SK-N-SH (cell line): ENCODE measurements around the gene CFAP44.

Source experiments
- GATA2 ChIP-seq: sonication (generic); formaldehyde crosslinking; IDR thresholded peaks from 2 replicates; pipeline ENCODE4 v1.5.0; 2020; ENCODE audit warnings: mild to moderate bottlenecking, missing genetic modification reagents
- JUND ChIP-seq: IDR thresholded peaks from 2 replicates; pipeline ENCODE4 v1.4.0; 2012
- NRF1 ChIP-seq: IDR thresholded peaks from 2 replicates; pipeline ENCODE4 v1.6.1; 2012; ENCODE audit warnings: low read depth, mild to moderate bottlenecking, low read length
- RFX5 ChIP-seq: IDR thresholded peaks from 2 replicates; pipeline ENCODE4 v1.6.1; 2012; ENCODE audit warnings: mild to moderate bottlenecking, improper control_type of control experiment, low read length
- YY1 ChIP-seq: IDR thresholded peaks from 2 replicates; pipeline ENCODE4 v1.4.0; 2012; ENCODE audit warnings: low read depth, mild to moderate bottlenecking
- TF ChIP-seq, protein P1 (sequence below): fragments of 200-600 bp; sonication (generic); IDR thresholded peaks from 2 replicates; pipeline ENCODE4 v1.6.1; 2017; ENCODE audit warnings: antibody characterized with exemption, mild to moderate bottlenecking, moderate library complexity
- TF ChIP-seq, protein P2 (sequence below): fragments of 150-350 bp; IDR thresholded peaks from 2 replicates; pipeline ENCODE4 v1.6.1; 2016; ENCODE audit warnings: mild to moderate bottlenecking, low read depth, low read length

DNA sequence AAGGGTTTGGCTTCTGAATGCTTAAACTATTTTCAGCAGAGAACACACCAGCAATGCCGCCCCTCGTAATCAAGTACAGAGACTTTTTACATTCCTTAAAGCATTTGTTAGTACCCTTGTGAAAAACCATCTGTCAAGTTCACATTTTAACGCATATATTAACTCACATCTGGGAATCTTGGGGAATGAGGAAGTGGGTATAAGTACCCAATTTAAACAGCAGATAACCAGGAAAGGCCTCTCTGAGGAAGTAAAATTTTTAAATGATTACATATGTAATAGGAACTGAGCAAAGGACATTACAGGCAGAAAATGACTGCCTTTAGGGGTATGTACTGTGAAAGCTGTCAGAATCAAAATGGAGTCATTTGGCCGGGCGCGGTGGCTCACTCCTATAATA is 12.8 kb upstream of the CFAP44 start:
- TF ChIP-seq, protein P1, sequence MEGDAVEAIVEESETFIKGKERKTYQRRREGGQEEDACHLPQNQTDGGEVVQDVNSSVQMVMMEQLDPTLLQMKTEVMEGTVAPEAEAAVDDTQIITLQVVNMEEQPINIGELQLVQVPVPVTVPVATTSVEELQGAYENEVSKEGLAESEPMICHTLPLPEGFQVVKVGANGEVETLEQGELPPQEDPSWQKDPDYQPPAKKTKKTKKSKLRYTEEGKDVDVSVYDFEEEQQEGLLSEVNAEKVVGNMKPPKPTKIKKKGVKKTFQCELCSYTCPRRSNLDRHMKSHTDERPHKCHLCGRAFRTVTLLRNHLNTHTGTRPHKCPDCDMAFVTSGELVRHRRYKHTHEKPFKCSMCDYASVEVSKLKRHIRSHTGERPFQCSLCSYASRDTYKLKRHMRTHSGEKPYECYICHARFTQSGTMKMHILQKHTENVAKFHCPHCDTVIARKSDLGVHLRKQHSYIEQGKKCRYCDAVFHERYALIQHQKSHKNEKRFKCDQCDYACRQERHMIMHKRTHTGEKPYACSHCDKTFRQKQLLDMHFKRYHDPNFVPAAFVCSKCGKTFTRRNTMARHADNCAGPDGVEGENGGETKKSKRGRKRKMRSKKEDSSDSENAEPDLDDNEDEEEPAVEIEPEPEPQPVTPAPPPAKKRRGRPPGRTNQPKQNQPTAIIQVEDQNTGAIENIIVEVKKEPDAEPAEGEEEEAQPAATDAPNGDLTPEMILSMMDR, result no peak
- TF ChIP-seq JUND, result no peak
- TF ChIP-seq YY1, result no peak
- no peak for TF ChIP-seq RFX5
- TF ChIP-seq, protein P2, sequence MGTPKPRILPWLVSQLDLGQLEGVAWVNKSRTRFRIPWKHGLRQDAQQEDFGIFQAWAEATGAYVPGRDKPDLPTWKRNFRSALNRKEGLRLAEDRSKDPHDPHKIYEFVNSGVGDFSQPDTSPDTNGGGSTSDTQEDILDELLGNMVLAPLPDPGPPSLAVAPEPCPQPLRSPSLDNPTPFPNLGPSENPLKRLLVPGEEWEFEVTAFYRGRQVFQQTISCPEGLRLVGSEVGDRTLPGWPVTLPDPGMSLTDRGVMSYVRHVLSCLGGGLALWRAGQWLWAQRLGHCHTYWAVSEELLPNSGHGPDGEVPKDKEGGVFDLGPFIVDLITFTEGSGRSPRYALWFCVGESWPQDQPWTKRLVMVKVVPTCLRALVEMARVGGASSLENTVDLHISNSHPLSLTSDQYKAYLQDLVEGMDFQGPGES, result no peak
- TF ChIP-seq NRF1, result no peak
- TF ChIP-seq GATA2 (CRISPR knock-in tag), result no peak
